Type B pancreatic cell (in vitro differentiated cells): ENCODE data around the gene COMT. TPM values are rescaled to one million over a fixed set of nuclear protein-coding genes. Genes with fewer than 3 reads are reported as not detected.
A peak's percentile ranks its signal among the peaks of the same experiment; 100 is the strongest.

Source experiments
- DNase-seq: peaks from one replicate; pipeline ENCODE4 v3.0.0; 2021; ENCODE audit warnings: mixed read lengths; ENCODE audit not compliant: unreplicated experiment; ENCODE audit errors: extremely low spot score
- H3K27ac Mint-ChIP-seq: 2 replicates; pipeline ENCODE4 v1.8.0; 2021; ENCODE audit warnings: mild to moderate bottlenecking, mixed read lengths
- H3K27me3 Mint-ChIP-seq: 2 replicates; pipeline ENCODE4 v1.8.0; 2021; ENCODE audit warnings: mixed read lengths
- H3K36me3 Mint-ChIP-seq: 2 replicates; pipeline ENCODE4 v1.8.0; 2021; ENCODE audit warnings: mixed read lengths
- H3K4me1 Mint-ChIP-seq: one replicate; pipeline ENCODE4 v1.8.0; 2021; ENCODE audit warnings: mixed read lengths; ENCODE audit not compliant: unreplicated experiment
- H3K4me3 Mint-ChIP-seq: 2 replicates; pipeline ENCODE4 v1.8.0; 2021; ENCODE audit warnings: mild to moderate bottlenecking, mixed read lengths
- H3K9me3 Mint-ChIP-seq: 2 replicates; pipeline ENCODE4 v1.8.0; 2021; ENCODE audit warnings: mixed read lengths
- total RNA-seq: library from RNA; stranded (reverse); gene quantifications from 2 replicates; pipeline ENCODE4 v1.2.1, GENCODE V29; 2021; ENCODE audit warnings: low replicate concordance
- TF ChIP-seq, protein P1 (sequence below): fragments of 200-600 bp; sonication (generic); conservative IDR thresholded peaks from 2 replicates; pipeline ENCODE4 v1.5.0; 2021; ENCODE audit warnings: antibody characterized with exemption, mild to moderate bottlenecking

Gene COMT
- total RNA-seq, 1 donor from 2014 or later: 87.4 TPM

DNA sequence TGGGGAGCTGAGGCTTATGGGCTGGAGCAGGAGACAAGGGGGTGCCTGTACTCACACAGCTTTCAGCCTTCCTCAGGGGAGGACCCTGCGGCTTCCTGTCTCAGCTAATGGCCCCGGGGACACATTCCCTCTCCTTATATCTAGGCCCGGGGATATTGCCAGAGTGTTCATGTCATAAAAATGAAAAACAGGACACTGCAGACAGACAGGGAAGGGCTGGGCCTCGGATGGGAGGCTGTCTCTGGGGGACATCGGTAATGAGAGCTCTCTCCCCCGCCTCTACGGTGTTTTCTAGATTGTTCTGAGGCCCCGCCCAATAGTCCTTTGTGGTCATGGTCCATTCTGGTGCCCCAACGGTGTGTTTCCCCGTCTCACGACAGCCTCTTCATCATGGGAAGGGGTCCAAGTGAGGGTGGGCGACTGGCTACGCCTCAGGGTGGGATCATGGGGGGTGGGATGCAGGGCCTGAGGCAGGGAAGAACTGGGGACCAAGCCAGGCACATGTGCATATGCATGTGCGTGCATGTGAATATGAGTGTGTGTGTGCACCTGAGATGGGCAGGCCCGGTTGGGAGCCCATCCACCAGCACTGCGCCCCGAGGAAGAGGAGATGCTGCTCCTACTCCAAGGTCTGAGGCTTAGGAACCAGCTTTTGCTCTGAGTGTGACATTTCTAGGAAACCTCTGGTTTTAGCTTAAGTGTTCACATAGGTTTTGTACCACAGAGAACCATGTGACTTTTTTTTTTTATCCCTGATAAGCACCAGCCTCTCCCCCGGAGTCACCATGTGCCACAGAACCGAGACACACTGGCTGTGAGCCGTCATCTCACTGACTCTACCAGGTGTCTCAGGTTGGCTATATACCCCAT is 69.8 kb downstream of the COMT start:
- H3K27me3 Mint-ChIP-seq: peaks cover 15% of the 10 kb centered on the region
- TF ChIP-seq, protein P1, sequence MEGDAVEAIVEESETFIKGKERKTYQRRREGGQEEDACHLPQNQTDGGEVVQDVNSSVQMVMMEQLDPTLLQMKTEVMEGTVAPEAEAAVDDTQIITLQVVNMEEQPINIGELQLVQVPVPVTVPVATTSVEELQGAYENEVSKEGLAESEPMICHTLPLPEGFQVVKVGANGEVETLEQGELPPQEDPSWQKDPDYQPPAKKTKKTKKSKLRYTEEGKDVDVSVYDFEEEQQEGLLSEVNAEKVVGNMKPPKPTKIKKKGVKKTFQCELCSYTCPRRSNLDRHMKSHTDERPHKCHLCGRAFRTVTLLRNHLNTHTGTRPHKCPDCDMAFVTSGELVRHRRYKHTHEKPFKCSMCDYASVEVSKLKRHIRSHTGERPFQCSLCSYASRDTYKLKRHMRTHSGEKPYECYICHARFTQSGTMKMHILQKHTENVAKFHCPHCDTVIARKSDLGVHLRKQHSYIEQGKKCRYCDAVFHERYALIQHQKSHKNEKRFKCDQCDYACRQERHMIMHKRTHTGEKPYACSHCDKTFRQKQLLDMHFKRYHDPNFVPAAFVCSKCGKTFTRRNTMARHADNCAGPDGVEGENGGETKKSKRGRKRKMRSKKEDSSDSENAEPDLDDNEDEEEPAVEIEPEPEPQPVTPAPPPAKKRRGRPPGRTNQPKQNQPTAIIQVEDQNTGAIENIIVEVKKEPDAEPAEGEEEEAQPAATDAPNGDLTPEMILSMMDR: no peak
- H3K4me3 Mint-ChIP-seq: no peak overlapping the region
- no peaks in the 10 kb centered on the region for H3K4me1 Mint-ChIP-seq
- H3K27ac Mint-ChIP-seq: no peak overlapping the region
- DNase-seq: no peak
- H3K36me3 Mint-ChIP-seq: no peaks in the 10 kb centered on the region
- no peaks in the 10 kb centered on the region for H3K9me3 Mint-ChIP-seq

DNA sequence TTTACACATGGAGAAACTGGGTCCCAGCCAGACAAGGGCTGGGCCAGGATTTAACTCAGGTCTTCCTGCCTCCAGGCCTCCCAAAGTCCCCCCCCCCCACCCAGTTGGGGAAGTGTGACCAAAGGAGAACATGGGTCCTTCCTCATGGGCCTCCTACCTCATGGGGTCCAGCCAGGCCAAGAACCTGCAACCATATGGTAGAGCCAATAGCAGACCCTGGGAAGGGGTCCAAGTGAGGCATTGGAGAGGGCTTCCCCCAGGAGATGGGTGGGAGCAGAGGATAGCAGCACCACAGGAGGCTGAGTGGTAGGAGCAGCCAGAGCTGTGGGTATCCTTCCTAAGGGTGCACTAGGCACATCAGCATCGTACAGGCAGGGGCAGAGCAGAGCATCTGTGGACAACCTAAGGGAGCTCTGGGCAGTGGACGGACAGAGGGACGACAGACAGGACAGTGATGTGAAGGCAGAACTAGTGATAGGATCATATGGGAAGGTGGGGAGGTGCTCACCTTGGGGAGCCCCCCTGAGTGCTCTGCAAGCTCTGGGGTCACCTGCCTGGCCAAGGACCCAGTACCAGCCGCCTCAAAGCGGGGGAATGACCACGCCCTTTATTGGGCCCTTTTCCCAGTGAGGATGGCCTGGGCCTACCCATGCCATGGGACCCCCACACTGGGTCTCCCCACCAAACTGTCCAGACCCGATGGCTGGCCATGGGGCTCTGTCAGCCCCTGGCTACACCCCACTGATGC is 70.6 kb downstream of the COMT start:
- no peaks in the 10 kb centered on the region for H3K36me3 Mint-ChIP-seq
- peak overlapping the region; percentile 20 for H3K4me3 Mint-ChIP-seq
- H3K9me3 Mint-ChIP-seq: no peaks in the 10 kb centered on the region
- no peak for DNase-seq
- TF ChIP-seq, protein P1: no peak
- H3K27ac Mint-ChIP-seq: no peak overlapping the region
- no peaks in the 10 kb centered on the region for H3K4me1 Mint-ChIP-seq
- peaks cover 18% of the 10 kb centered on the region for H3K27me3 Mint-ChIP-seq

DNA sequence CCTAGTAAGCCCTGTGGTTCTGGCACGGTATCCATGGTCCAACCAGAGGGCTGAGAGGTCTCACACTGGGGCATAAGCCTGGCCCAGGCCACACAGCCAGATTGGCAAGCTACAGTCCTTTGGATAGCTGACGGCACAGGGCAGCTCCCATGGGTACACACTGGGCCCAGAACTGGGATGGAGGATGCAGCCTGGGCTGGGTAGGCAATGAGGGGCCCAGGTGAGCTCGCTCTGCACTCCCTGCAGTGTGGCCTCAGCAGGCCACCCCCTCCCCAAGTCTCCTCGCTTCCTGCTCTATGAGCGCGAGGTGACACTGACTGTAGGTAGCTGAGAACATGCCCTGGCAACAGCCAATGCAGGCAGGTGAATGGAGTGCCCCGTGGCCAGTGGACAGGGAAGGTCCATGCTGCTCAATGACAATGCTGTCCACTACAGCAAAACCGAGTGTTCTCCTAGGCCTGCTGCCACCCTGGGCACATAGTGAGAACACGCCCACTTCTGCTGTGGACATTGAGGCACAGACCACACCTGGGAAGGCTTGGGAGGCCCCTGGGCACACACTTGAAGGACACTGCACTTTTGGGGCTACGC is 71.3 kb downstream of the COMT start:
- no peak for DNase-seq
- H3K36me3 Mint-ChIP-seq: no peaks in the 10 kb centered on the region
- H3K27ac Mint-ChIP-seq: no peak overlapping the region
- no peak overlapping the region for H3K4me3 Mint-ChIP-seq
- H3K9me3 Mint-ChIP-seq: no peaks in the 10 kb centered on the region
- TF ChIP-seq, protein P1: no peak
- H3K4me1 Mint-ChIP-seq: no peaks in the 10 kb centered on the region
- H3K27me3 Mint-ChIP-seq: peaks cover 25% of the 10 kb centered on the region

DNA sequence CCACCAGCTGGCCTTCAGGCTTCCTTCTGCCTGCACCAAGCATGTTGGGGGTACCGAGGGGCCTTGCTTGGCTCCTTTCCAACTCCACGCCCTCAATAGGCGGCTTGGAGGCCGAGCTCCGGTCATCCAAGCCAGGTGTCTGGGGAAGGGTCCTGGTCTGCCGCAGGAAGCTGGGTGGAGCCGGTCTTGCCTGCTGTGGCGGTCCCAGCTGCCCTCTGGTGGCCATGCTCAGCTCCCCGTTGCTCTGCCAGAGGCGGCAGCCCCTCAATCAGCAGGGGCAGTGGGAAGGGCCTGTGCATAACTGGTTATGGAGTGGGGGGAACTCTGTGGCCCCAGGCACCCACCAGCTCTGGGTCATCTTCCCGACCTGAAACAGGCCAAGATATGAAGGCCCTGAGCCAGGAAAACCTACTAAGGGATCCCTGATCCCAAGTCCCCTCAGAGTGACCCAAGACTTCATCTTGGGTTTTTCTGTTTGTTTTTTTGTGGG is 71.9 kb downstream of the COMT start:
- Mint-ChIP-seq H3K27ac (no peak overlapping the region), H3K36me3 (no peaks in the 10 kb centered on the region), H3K9me3 (no peaks in the 10 kb centered on the region), H3K4me3 (no peak overlapping the region), H3K4me1 (no peaks in the 10 kb centered on the region), H3K27me3 (peaks cover 31% of the 10 kb centered on the region)
- TF ChIP-seq, protein P1: peak; percentile 92
- no peak for DNase-seq

DNA sequence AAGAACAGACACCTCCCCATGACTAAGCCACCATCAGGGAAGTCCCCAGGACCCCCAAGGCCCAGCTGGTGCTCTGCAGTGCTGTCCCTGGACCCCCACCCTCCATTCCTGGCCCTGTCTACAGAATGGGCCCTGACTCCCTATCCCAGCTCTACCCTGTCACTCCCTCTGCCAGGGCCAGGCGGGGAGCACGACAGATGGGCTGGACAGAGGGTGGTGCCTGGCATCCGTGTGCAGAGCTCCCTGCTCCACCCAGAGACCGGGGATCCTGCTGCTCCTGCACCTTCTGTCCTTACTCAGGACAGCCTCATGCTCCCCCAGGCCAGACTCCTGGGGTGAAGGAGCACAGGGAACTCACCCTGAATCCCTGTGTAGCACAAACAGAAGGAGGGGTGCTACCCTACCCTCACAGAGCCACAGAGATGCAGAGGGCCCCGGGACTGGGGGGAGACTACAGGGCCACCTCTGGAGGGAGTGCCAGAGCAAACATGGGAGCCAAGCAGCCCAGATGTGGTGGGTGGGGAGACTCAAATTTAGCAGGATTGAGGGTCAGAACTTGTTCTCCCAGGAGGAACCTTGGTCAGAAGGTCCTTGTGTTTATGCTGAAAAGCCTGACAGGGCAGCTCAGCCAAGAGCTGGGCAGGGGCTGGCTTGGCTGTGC is 73.1 kb downstream of the COMT start:
- no peaks in the 10 kb centered on the region for H3K36me3 Mint-ChIP-seq
- H3K4me1 Mint-ChIP-seq: no peaks in the 10 kb centered on the region
- H3K27me3 Mint-ChIP-seq: peaks cover 43% of the 10 kb centered on the region

More for the DNA sequence above, 73.1 kb downstream of the COMT start:
- DNase-seq: no peak
- Mint-ChIP-seq H3K9me3 (no peaks in the 10 kb centered on the region), H3K4me3 (peak overlapping the region; percentile 80), H3K27ac (no peak overlapping the region)
- TF ChIP-seq, protein P1: no peak
